ENCODE measurements around the gene ZNF22.

- TF ChIP-seq EZH2 (IDR thresholded peaks at IDR 0.05; ENCODE audit: low read depth, low read length, severe bottlenecking) (no peak), CTCF (IDR thresholded peaks at IDR 0.05; ENCODE audit: control extremely low read depth in 1 of 3, insufficient read depth in 1 of 3, low read depth in 1 of 3, low read length in 3 of 3) (no peak), POLR2AphosphoS5 (IDR thresholded peaks at IDR 0.05; ENCODE audit: low read depth, low read length) (no peak)
Observed at GRCh38 chr10:45001381-45002148, 842 bp downstream of the ZNF22 start.
